ENCODE measurements around the gene ZNF750.

DNA sequence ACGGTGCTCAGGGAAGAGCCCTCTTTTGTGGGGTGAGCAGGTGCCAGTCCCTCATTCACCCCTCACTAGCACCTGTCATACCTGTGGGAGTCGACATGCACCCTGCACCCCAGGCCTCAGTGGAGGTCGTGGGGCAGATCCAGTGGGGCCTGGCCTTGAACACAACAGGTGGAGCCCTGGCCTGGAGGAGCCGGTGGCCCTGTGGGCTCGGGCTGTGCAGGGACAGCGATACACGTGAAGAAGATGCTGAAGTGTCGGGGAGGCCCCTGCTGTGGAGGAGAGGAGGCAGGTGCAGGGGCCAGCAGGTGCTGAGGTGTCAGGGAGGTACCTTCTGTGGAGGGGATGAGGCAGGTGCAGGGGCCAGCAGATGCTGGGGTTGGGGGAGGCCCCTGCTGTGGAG is 31.8 kb downstream of the ZNF750 start:
- TF ChIP-seq, protein P1, sequence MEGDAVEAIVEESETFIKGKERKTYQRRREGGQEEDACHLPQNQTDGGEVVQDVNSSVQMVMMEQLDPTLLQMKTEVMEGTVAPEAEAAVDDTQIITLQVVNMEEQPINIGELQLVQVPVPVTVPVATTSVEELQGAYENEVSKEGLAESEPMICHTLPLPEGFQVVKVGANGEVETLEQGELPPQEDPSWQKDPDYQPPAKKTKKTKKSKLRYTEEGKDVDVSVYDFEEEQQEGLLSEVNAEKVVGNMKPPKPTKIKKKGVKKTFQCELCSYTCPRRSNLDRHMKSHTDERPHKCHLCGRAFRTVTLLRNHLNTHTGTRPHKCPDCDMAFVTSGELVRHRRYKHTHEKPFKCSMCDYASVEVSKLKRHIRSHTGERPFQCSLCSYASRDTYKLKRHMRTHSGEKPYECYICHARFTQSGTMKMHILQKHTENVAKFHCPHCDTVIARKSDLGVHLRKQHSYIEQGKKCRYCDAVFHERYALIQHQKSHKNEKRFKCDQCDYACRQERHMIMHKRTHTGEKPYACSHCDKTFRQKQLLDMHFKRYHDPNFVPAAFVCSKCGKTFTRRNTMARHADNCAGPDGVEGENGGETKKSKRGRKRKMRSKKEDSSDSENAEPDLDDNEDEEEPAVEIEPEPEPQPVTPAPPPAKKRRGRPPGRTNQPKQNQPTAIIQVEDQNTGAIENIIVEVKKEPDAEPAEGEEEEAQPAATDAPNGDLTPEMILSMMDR (IDR thresholded peaks at IDR 0.05) = no peak
- TF ChIP-seq EP300 (IDR thresholded peaks at IDR 0.05; ENCODE audit: low read depth) = no peak

All from transverse colon (tissue), 3 donors.